Activated CD8-positive, alpha-beta memory T cell treated with anti-CD3 and anti-CD28 coated beads, Interleukin-2, amount 10 ng/mL, durations not matched to agents 7 days and 5 days (primary cell): ENCODE measurements around the gene BEND7. TPM values are rescaled to one million over a fixed set of nuclear protein-coding genes. Genes with fewer than 3 reads are reported as not detected.
A peak's percentile ranks its signal among the peaks of the same experiment; 100 is the strongest.
"Not testable (repeated sequence)": the region's sequence is repeated elsewhere in the genome, so short reads cannot be mapped to it uniquely, and the experiment has no call there.

Experiments
- ATAC-seq: fragments of 150-1000 bp; cut with Tn5 transposase; one replicate; pipeline ENCODE4 v1.10.0; 2021; ENCODE audit warnings: moderate library complexity
- CTCF ChIA-PET: fragments of 350-600 bp; sonication (Branson Sonifier 250); formaldehyde crosslinking; loops from one replicate; lab custom pipeline; 2021; ENCODE audit warnings: antibody characterized with exemption; lab: Charles Lee
- DNase-seq: peaks from one replicate; pipeline ENCODE4 v3.0.0-alpha.2; 2020
- H3K27ac Mint-ChIP-seq: one replicate; pipeline ENCODE4 v1.8.0; 2021; ENCODE audit warnings: mild to moderate bottlenecking, mixed read lengths
- H3K27me3 Mint-ChIP-seq: one replicate; pipeline ENCODE4 v1.8.0; 2021; ENCODE audit warnings: mixed read lengths
- H3K36me3 Mint-ChIP-seq: one replicate; pipeline ENCODE4 v1.8.0; 2021; ENCODE audit warnings: mild to moderate bottlenecking, mixed read lengths
- H3K4me1 Mint-ChIP-seq: one replicate; pipeline ENCODE4 v1.8.0; 2021; ENCODE audit warnings: mixed read lengths
- H3K4me3 Mint-ChIP-seq: one replicate; pipeline ENCODE4 v1.8.0; 2021; ENCODE audit warnings: mild to moderate bottlenecking, moderate library complexity, mixed read lengths
- H3K9me3 Mint-ChIP-seq: one replicate; pipeline ENCODE4 v1.8.0; 2022; ENCODE audit warnings: low read depth, mixed read lengths
- total RNA-seq, 2 experiments: library from RNA; stranded (reverse); gene quantifications; one replicate each; pipeline ENCODE4 v1.2.3, GENCODE V29; 2021

BEND7 gene, protein sequence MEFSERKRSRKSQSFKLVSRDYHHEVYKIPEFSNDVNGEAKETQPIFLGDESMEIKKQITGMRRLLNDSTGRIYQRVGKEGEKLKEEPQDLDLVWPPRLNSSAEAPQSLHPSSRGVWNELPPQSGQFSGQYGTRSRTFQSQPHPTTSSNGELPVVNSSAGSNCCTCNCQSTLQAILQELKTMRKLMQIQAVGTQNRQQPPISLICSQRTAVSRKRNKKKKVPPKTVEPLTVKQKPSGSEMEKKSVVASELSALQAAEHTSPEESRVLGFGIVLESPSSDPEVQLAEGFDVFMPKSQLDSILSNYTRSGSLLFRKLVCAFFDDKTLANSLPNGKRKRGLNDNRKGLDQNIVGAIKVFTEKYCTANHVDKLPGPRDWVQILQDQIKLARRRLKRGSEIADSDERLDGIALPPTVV
- total RNA-seq: not detected

DNA sequence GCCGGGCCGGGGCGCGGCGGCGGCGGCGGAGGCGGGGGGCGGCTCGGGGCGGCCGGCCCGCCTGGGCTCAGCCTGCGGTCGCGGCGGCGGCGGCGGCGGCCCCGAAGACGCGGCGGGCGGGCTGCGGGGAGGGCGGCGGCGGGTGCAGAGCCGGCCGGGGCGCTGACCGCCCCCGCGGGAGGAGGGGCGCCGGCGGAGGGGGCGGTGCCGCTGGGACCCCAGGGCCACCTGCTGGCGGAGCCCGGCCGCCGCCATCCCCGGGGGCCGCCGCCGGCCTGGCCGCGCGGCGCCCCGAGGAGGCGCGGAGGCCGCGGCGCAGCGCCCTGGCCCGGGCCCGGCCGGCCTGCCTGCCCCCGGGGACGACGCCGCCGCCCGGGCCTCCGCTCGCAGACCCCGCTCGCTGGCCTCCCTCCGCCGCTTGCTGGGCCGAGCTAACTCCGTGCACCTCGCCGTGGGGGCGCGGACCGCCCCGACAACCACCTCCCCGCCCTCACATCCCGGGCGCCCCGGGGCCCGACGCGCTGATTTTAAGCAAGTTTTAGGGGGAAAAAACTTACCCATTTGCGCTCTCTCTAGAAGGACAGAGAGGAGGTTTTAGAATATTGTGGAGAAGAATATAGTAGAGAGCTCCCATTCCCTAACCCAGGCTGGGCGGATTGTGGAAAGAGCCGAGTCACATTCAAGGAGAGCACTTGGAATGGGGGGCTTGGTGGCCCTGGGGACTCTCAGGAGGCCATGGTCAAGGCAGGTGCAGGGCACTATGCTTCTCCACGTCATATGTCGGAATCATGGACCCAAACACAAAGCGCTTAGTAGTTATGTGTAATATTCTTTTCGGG is at the start of gene BEND7:
Gene BEND7, minus strand, starts transcription at position 140 of the 839 bp plus-strand sequence. CDS start 481 bp downstream, outside the sequence.
- H3K27ac Mint-ChIP-seq: no peak within 1 kb of the TSS
- no peaks in the 10 kb centered on the region for H3K9me3 Mint-ChIP-seq
- DNase-seq: no peak

DNA sequence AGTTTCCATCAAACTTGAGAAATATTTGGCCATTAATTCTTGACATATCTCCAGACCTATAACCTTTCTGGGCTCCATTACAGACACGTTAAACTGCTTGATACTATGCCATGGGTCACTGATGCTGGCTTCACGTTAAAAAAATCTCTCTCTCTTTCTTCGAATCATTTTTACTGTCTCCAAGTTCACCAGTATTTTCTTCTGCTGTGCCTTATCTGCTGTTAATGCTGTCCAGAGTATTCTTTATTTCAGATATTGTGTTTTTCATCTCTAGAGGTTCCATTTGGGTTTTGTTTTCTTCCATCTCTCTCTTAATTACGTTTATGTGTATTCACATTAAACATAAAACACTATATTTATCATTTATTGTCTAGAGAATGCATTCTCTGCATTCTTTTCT is 45.1 kb upstream of the BEND7 start:
- Mint-ChIP-seq H3K4me3 (no peak overlapping the region), H3K4me1 (peaks cover 2% of the 10 kb centered on the region), H3K27ac (no peak overlapping the region), H3K27me3 (peaks cover 28% of the 10 kb centered on the region), H3K9me3 (no peaks in the 10 kb centered on the region), H3K36me3 (no peaks in the 10 kb centered on the region)
- ATAC-seq (no peak), DNase-seq (no peak)
- CTCF ChIA-PET: no interaction called here

More for the DNA sequence above, at the start of gene BEND7:
- ATAC-seq: peak; percentile 53
- Mint-ChIP-seq H3K36me3 (no peaks in the 10 kb centered on the region), H3K27me3 (peaks cover 65% of the 10 kb centered on the region), H3K4me3 (peak within 1 kb of the TSS; percentile 24), H3K4me1 (peaks cover 3% of the 10 kb centered on the region)
- CTCF ChIA-PET: no interaction called here

DNA sequence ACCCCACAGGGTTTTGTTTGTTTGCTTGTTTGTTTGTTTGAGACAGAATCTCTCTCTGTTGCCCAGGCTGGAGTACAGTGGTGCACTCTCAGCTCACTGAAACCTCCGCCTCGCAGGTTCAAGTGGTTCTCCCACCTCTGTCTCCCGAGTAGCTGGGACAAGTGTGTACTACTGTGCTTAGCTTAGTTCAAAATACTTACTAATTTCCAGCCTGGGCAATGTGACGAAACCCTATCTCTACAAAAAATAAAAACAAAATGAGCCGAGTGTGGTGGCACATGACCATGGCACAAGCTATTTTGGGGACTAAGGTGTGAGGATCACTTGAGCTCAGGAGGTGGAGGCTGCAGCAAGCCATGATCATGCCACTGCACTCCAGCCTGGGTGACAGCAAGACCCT is 42.7 kb upstream of the BEND7 start:
- no peak for DNase-seq
- Mint-ChIP-seq H3K36me3 (no peaks in the 10 kb centered on the region), H3K27me3 (peaks cover 27% of the 10 kb centered on the region), H3K27ac (no peak overlapping the region), H3K4me1 (peaks cover 2% of the 10 kb centered on the region), H3K4me3 (no peak overlapping the region), H3K9me3 (no peaks in the 10 kb centered on the region)
- CTCF ChIA-PET: no interaction called here
- ATAC-seq: no peak

DNA sequence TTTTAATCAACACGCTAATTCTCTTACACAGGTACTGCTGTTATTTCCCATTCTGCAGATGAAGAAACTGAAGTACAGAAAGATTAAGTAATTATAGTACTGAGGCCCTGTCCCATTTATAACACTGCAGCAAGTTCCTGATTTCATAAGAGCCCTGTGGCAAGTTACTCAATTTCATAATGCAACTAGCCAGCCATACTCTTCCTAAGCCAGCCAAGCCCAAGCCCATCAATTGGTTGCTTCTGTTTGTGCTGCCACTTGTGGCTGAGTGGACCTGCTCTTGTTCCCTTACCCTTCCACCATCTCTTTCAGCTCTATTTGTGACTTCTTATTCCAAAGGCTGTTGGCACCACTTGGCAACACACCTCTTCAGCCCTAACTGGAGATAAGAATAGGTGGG is 38.2 kb upstream of the BEND7 start:
- Mint-ChIP-seq H3K4me3 (no peak overlapping the region), H3K27ac (no peak overlapping the region), H3K27me3 (peaks cover 15% of the 10 kb centered on the region), H3K4me1 (no peaks in the 10 kb centered on the region), H3K9me3 (no peaks in the 10 kb centered on the region), H3K36me3 (no peaks in the 10 kb centered on the region)
- no peak for ATAC-seq
- DNase-seq: no peak
- CTCF ChIA-PET: no interaction called here

DNA sequence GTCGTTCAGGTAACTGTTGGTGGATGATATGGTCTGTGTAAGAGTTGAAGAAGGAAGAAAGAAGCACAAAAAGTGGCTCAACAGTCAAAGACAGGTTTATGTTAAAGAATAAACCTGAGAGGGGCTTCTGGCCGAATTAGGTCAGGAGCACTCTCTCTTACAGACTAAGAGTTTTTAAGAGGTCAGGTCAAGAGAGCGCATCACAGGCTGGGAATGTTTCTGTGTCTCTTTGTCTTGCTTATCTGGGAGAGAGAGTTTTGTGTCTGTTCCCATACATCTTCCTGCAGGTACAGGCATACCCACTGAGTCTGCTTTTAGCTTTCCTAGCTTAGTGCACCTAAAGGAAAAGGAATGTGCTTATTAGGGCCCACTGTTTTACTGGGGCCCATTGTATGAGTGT is 35.8 kb upstream of the BEND7 start:
- no peak for ATAC-seq
- no peaks in the 10 kb centered on the region for H3K36me3 Mint-ChIP-seq
- H3K9me3 Mint-ChIP-seq: no peaks in the 10 kb centered on the region
- no peak overlapping the region for H3K4me3 Mint-ChIP-seq
- H3K27ac Mint-ChIP-seq: no peak overlapping the region
- CTCF ChIA-PET: no interaction called here
- no peaks in the 10 kb centered on the region for H3K4me1 Mint-ChIP-seq
- peaks cover 10% of the 10 kb centered on the region for H3K27me3 Mint-ChIP-seq
- DNase-seq: no peak

DNA sequence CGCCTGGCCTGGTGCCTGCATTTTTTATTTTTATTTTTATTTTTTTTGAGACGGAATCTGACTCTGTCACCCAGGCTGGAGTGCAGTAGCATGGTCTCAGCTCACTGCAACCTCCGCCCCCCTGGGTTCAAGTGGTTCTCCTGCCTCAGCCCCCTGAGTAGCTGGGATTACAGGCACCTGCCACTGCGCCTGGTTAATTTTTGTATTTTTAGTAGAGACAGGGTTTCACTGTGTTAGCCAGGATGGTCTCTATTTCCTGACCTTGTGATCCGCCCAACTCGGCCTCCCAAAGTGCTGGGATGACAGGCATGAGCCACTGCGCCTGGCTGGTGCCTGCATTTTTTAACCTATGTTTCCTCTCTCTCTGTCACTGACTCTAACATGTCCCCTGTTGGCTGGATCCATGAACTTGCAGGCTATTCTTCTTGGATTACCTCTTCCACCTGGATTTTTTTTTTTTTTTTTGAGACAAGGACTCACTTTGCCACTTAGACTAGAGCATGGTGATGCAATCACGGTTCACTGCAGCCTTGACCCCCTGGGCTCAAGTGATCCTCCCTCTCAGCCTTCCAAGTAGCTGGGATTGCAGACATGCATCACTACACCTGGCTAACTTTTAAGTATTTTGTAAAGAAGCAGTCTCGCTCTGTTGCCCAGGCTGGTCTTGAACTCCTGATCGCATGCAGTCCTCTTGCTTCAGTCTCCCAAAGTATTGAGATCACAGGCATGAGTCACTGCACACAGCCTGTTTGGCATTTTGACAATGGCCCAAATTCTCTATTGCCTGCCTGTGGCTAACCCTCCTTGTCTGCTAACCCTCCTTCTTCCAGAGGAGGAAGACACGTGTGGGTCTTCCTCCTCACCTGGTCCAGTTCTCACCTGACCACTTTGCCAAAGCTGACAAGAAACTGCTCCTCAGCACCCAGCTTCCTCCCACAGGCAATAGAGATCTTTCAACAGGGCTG is 34.9 kb upstream of the BEND7 start:
- Mint-ChIP-seq H3K4me1 (no peaks in the 10 kb centered on the region), H3K27ac (no peak overlapping the region), H3K36me3 (no peaks in the 10 kb centered on the region), H3K4me3 (no peak overlapping the region), H3K9me3 (no peaks in the 10 kb centered on the region), H3K27me3 (peaks cover 4% of the 10 kb centered on the region)
- DNase-seq: no peak
- no peak for ATAC-seq
- CTCF ChIA-PET: no interaction called here

DNA sequence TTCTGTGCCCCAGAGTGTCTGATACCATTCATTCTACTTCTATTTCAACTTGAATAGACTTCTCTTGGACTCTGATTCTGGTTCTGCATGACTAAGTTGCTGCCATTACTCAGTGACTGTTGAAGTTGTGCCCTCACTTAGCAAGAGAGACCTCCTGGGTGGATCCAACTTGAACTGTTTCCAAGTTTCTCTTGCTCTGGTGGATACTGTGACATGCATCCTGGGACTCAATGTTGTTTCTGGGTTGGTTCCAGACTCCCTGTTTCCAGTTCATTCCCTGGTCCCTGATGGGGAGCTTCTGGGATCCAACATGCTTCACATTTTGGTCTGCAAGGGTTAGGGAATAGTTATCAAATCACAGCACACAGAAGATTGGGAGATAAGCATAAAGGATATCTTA is 31.8 kb upstream of the BEND7 start:
- H3K4me1 Mint-ChIP-seq: peaks cover 2% of the 10 kb centered on the region
- no peaks in the 10 kb centered on the region for H3K36me3 Mint-ChIP-seq
- no peak overlapping the region for H3K27ac Mint-ChIP-seq
- ATAC-seq (no peak), DNase-seq (no peak)
- H3K9me3 Mint-ChIP-seq: no peaks in the 10 kb centered on the region
- no peak overlapping the region for H3K4me3 Mint-ChIP-seq
- CTCF ChIA-PET: no interaction called here
- peaks cover 14% of the 10 kb centered on the region for H3K27me3 Mint-ChIP-seq

DNA sequence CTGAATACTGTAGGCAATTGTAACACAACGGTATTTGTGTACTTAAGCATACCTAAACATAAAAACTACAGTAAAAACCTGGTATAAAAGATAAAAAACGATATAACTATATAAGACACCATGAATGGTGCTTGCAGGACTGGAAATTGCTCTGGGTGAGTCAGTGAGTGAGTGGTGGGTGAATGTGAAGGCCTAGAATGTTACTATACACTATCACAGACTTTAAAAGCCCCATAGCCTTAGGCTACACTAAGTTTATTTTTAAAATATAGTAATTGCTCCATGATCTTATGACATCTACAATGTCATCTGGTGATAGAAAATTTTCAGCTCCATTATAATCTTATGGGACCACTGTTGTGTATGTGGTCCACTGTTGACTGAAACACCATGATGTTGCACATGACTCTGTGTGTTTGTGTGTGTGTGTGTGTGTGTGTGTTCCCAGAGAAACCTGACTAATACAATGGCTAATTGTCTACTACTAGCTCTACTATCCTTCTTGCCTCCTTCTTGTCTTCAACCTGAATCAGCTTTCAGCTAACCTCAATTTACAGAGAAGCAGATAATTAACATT is 30.4 kb upstream of the BEND7 start:
- no peaks in the 10 kb centered on the region for H3K9me3 Mint-ChIP-seq
- no peak overlapping the region for H3K27ac Mint-ChIP-seq
- CTCF ChIA-PET: no interaction called here
- no peaks in the 10 kb centered on the region for H3K36me3 Mint-ChIP-seq
- DNase-seq (no peak), ATAC-seq (no peak)
- peaks cover 14% of the 10 kb centered on the region for H3K27me3 Mint-ChIP-seq
- no peak overlapping the region for H3K4me3 Mint-ChIP-seq
- H3K4me1 Mint-ChIP-seq: peaks cover 2% of the 10 kb centered on the region

DNA sequence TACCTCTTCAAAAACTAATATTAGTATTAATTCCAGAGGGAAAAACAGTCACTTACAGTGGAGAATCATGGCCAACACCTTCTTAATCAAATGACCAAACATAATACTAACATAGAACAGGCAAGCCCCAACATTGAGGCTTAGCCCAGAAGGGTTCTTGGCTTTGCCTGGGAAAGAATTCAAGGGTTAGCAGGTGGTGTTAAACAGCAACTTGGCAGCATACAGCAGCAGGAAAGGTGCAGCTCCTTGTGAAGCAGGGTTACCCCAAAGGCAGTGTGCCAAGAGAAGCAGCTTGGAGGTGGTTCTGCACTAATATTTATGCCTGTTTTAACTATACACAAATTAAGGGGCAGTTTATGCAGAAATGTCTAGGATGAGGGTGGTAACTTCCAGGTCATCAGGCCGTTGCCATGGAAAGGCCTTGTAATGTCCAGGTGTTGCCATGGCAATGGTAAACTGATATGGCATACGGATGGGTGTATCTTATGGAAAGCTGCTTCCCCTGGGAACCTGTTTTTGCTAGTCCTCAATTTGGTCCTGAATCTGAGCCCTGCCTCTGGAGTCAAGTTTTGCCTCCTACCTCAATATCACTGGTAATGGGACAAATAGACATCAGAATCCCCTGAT is 27.2 kb upstream of the BEND7 start:
- CTCF ChIA-PET: no interaction called here

DNA sequence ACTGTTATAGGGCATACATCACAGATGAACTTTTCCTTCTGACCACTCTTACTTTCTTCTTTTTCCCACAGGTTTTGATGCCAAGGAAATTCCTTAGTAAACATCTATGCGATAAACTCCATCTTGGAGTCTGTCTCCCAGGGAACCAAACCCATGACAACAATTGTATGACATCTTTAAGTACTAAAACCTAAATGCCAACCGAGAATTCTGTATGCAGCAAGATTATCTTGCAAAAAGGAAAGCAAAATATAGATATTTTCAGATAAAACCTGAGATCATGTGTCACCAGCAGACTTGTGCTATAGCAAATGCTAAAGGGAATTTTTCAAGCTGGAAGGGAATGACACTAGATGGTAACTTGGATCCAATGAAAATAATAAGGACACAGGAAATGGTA is 22.0 kb upstream of the BEND7 start:
- Mint-ChIP-seq H3K27ac (no peak overlapping the region), H3K9me3 (peaks cover 11% of the 10 kb centered on the region), H3K4me1 (no peaks in the 10 kb centered on the region), H3K36me3 (no peaks in the 10 kb centered on the region), H3K4me3 (no peak overlapping the region), H3K27me3 (peaks cover 28% of the 10 kb centered on the region)
- ATAC-seq (no peak), DNase-seq (no peak)
- CTCF ChIA-PET: no interaction called here

More for the DNA sequence above, 27.2 kb upstream of the BEND7 start:
- no peak for DNase-seq
- Mint-ChIP-seq H3K9me3 (no peaks in the 10 kb centered on the region), H3K27ac (no peak overlapping the region), H3K4me3 (no peak overlapping the region), H3K27me3 (peaks cover 27% of the 10 kb centered on the region), H3K4me1 (peaks cover 2% of the 10 kb centered on the region), H3K36me3 (no peaks in the 10 kb centered on the region)
- ATAC-seq: no peak

DNA sequence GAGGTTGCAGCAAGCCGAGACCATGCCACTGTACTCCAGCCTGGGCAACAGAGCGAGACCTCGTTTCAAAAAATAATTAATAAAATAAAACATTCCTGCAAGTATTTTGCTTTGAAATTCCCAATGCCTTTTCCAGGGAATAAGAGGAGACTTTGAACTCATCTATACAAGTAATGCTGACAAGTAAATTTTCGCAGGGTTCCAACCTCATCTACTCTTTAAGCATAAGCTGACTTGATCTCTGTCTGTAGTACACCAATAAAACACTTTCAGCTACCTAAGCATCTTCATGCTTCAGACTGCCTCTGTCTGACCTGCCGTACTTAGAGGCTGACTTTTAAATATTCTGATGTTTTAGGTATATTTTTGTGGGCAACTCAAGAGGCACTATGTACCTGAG is 13.7 kb upstream of the BEND7 start:
- Mint-ChIP-seq H3K4me3 (no peak overlapping the region), H3K9me3 (no peaks in the 10 kb centered on the region), H3K27me3 (peaks cover 41% of the 10 kb centered on the region), H3K36me3 (no peaks in the 10 kb centered on the region), H3K27ac (no peak overlapping the region), H3K4me1 (no peaks in the 10 kb centered on the region)
- no peak for ATAC-seq
- DNase-seq: no peak
- CTCF ChIA-PET: no interaction called here

DNA sequence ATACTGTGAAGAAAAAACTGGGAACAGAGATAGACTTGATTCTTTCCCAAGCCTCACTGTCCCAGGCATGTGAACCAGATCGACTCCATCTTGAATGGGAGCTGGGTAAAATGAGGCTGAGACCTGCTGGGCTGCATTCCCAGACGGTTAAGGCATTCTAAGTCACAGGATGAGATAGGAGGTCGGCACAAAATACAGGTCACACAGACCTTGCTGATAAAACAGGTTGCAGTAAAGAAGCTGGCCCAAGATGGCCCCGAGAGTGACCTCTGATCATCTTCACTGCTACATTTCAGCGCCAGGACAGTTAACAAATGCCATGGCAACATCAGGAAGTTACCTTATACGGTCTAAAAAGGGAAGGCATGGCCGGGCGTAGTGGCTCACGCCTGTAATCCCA is 9.2 kb upstream of the BEND7 start:
- H3K9me3 Mint-ChIP-seq, H3K4me3 Mint-ChIP-seq, H3K4me1 Mint-ChIP-seq, ATAC-seq, H3K27ac Mint-ChIP-seq, H3K36me3 Mint-ChIP-seq, DNase-seq, CTCF ChIA-PET: not testable (repeated sequence)
- peaks cover 47% of the 10 kb centered on the region for H3K27me3 Mint-ChIP-seq
